OCI-LY3 (cell line): Measurements from ENCODE around the gene PRCP.

Experiments
- H2AFZ ChIP-seq: fragments of 200-600, 300-600 bp; shearing (Covaris generic); 2 replicates; pipeline ENCODE4 v1.6.0; 2014; ENCODE audit warnings: antibody characterized with exemption, low read depth, low read length
- H3K27ac ChIP-seq: fragments of 200-600, 300-600 bp; sonication (generic); 2 replicates; pipeline ENCODE4 v1.5.1; 2014; ENCODE audit warnings: mild to moderate bottlenecking, low read length, moderate library complexity, mixed read lengths
- H3K27me3 ChIP-seq: fragments of 200-600, 300-600 bp; sonication (generic); 2 replicates; pipeline ENCODE4 v1.6.1; 2014; ENCODE audit warnings: low read depth, low read length, mixed read lengths
- H3K36me3 ChIP-seq: fragments of 200-600, 300-600 bp; sonication (generic); replicated peaks from 2 replicates; pipeline ENCODE3; 2014; ENCODE audit warnings: low read depth, low read length, mixed read lengths
- H3K4me1 ChIP-seq: fragments of 300-600, 200-600 bp; sonication (generic); 2 replicates; pipeline ENCODE4 v1.6.1; 2014; ENCODE audit warnings: low read length, mixed read lengths
- H3K4me2 ChIP-seq: fragments of 200-600, 300-600 bp; sonication (generic); 2 replicates; pipeline ENCODE4 v1.6.1; 2014; ENCODE audit warnings: low read length, mixed read lengths
- H3K4me3 ChIP-seq: fragments of 300-600, 200-600 bp; sonication (generic); 2 replicates; pipeline ENCODE4 v1.5.1; 2014; ENCODE audit warnings: antibody characterized with exemption, mild to moderate bottlenecking, low read length, moderate library complexity
- H3K79me2 ChIP-seq: fragments of 300-600, 200-600 bp; shearing (Covaris generic); 2 replicates; pipeline ENCODE4 v1.6.1; 2014; ENCODE audit warnings: mild to moderate bottlenecking, low read length, mixed read lengths
- H3K9ac ChIP-seq: fragments of 300-600, 200-600 bp; shearing (Covaris generic); 2 replicates; pipeline ENCODE4 v1.6.0; 2014; ENCODE audit warnings: mild to moderate bottlenecking, low read length, moderate library complexity
- H3K9me3 ChIP-seq: fragments of 200-600, 300-600 bp; shearing (Covaris generic); 2 replicates; pipeline ENCODE4 v1.6.1; 2014; ENCODE audit warnings: low read length, mixed read lengths; ENCODE audit not compliant: insufficient read depth
- H4K20me1 ChIP-seq: fragments of 200-600, 300-600 bp; sonication (generic); 2 replicates; pipeline ENCODE4 v1.6.1; 2016; ENCODE audit warnings: low read length, mixed read lengths; ENCODE audit not compliant: insufficient read depth
- EZH2phosphoT487 ChIP-seq: fragments of 200-600 bp; shearing (Covaris generic); IDR thresholded peaks from 2 replicates; pipeline ENCODE4 v1.6.1; 2018; ENCODE audit warnings: antibody characterized with exemption, mixed run types, low read depth
- TF ChIP-seq, protein P1 (sequence below): fragments of 200-600, 300-600 bp; sonication (generic); IDR thresholded peaks from 2 replicates; pipeline ENCODE4 v1.5.1; 2014; ENCODE audit warnings: antibody characterized with exemption, low read length, low read depth

Gene PRCP

GRCh38 chr11:82936261-82936660, 36.0 kb upstream of the PRCP start:
- Histone ChIP-seq H3K4me1 (no peaks in the 10 kb centered on the region), H3K4me2 (no peak overlapping the region), H3K4me3 (no peak overlapping the region), H3K79me2 (peaks cover 35% of the 10 kb centered on the region), H3K9me3 (no peaks in the 10 kb centered on the region), H3K27me3 (no peaks in the 10 kb centered on the region), H3K36me3 (peaks cover 55% of the 10 kb centered on the region), H3K9ac (no peak overlapping the region), H4K20me1 (no peaks in the 10 kb centered on the region), H2AFZ (no peak overlapping the region), H3K27ac (no peak overlapping the region)
- no peak for TF ChIP-seq EZH2phosphoT487
- TF ChIP-seq, protein P1, sequence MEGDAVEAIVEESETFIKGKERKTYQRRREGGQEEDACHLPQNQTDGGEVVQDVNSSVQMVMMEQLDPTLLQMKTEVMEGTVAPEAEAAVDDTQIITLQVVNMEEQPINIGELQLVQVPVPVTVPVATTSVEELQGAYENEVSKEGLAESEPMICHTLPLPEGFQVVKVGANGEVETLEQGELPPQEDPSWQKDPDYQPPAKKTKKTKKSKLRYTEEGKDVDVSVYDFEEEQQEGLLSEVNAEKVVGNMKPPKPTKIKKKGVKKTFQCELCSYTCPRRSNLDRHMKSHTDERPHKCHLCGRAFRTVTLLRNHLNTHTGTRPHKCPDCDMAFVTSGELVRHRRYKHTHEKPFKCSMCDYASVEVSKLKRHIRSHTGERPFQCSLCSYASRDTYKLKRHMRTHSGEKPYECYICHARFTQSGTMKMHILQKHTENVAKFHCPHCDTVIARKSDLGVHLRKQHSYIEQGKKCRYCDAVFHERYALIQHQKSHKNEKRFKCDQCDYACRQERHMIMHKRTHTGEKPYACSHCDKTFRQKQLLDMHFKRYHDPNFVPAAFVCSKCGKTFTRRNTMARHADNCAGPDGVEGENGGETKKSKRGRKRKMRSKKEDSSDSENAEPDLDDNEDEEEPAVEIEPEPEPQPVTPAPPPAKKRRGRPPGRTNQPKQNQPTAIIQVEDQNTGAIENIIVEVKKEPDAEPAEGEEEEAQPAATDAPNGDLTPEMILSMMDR = no peak

DNA sequence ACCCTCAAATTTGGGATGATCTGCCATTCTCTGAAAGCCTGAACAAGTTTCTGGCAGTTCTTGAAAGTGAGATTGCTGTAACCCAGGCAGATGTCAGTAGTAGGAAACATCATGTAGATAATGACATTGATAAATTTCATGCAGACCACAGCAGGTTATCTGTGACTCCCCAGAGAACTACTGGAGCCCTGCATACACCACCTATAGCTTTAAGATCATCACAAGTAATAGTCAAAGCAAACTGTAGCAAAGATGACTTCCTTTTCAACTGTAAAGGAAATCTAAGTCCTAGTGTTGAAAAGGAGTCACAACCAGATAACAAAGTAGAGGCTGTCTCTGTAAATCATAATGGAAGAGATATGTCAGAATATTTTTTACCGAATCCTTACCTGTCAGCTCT, 32.3 kb upstream of the PRCP start:
- H3K4me2 ChIP-seq = no peak overlapping the region
- no peak overlapping the region for H2AFZ ChIP-seq
- no peaks in the 10 kb centered on the region for H4K20me1 ChIP-seq

GRCh38 chr11:82930734-82931133, 30.5 kb upstream of the PRCP start:
- H3K4me3 ChIP-seq = no peak overlapping the region
- peak overlapping the region; percentile 22; the same call in 1 of the 2 replicates for H3K27ac ChIP-seq
- TF ChIP-seq, protein P1 = no peak
- no peak for TF ChIP-seq EZH2phosphoT487
- H3K4me2 ChIP-seq = peak overlapping the region; percentile 21; the same call in 1 of the 2 replicates
- no peaks in the 10 kb centered on the region for H3K27me3 ChIP-seq
- no peaks in the 10 kb centered on the region for H3K9me3 ChIP-seq
- no peak overlapping the region for H2AFZ ChIP-seq
- H3K79me2 ChIP-seq = peaks cover 25% of the 10 kb centered on the region
- H3K9ac ChIP-seq = peak overlapping the region; percentile 13; the same call in 1 of the 2 replicates
- H3K36me3 ChIP-seq = peaks cover 39% of the 10 kb centered on the region
- H3K4me1 ChIP-seq = peaks cover 27% of the 10 kb centered on the region
- no peaks in the 10 kb centered on the region for H4K20me1 ChIP-seq

More for the DNA sequence above, 32.3 kb upstream of the PRCP start:
- Histone ChIP-seq H3K27me3 (no peaks in the 10 kb centered on the region), H3K79me2 (peaks cover 23% of the 10 kb centered on the region), H3K27ac (no peak overlapping the region), H3K9me3 (no peaks in the 10 kb centered on the region), H3K4me1 (peaks cover 21% of the 10 kb centered on the region), H3K4me3 (no peak overlapping the region), H3K36me3 (peaks cover 45% of the 10 kb centered on the region), H3K9ac (no peak overlapping the region)
- no peak for TF ChIP-seq EZH2phosphoT487
- TF ChIP-seq, protein P1 = no peak

DNA sequence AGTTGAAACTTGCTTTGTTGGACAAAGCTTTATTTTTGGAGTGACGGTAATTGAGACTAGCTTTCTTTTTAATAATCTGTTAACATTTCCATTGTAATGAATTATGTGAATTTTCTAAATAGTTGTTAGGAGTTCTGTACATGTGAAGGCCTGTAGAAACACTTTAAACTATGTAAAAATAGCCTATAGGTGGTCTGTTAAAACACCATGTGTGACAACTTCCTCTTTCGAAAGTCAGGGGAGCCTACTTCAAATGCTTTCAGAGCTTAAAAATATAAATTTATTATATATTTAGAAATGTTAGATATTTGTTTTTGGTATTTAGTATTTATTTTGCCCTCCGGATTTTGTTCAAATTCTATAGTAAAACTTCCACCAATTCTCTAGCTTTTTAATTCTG, 30.0 kb upstream of the PRCP start:
- Histone ChIP-seq H3K9ac (peak overlapping the region; percentile 43), H3K27me3 (no peaks in the 10 kb centered on the region), H3K27ac (peak overlapping the region; percentile 60), H3K79me2 (peaks cover 28% of the 10 kb centered on the region), H3K4me1 (peaks cover 30% of the 10 kb centered on the region), H3K4me2 (peak overlapping the region; percentile 47), H3K9me3 (no peaks in the 10 kb centered on the region), H4K20me1 (no peaks in the 10 kb centered on the region), H3K4me3 (peak overlapping the region; percentile 4; the same call in 1 of the 2 replicates), H2AFZ (no peak overlapping the region), H3K36me3 (peaks cover 42% of the 10 kb centered on the region)
- no peak for TF ChIP-seq EZH2phosphoT487
- TF ChIP-seq, protein P1 = no peak
